Right renal cortex interstitium (tissue), 3 donors: ENCODE measurements around the gene GFI1B. TPM values are rescaled to one million over a fixed set of nuclear protein-coding genes. Genes with fewer than 3 reads are reported as not detected.

ENCODE experiments used
- DNase-seq, 3 donors: peaks; one replicate each; pipeline ENCODE4 v3.0.0-alpha.2; 2013; ENCODE audit warnings: low read depth in 3 of 3, low spot score in 2 of 3
- polyA plus RNA-seq, 3 donors: library from polyadenylated mRNA; unstranded; fragments of 120-200 nt; gene quantifications; one replicate each; pipeline ENCODE4 v1.2.1, GENCODE V29; 2013; ENCODE audit not compliant: insufficient read length in 3 of 3

GFI1B gene
- 1 to 10 TPM in 1 of 3 donors, under 1 TPM in 2; 0.72 to 1.3 (median 0.92) TPM for polyA plus RNA-seq

GRCh38 chr9:132978451-132979131 is at the start of gene GFI1B:
Gene GFI1B (plus strand): TSS chr9:132978694. CDS start chr9:132986679, 7,985 bp downstream.
- DNase-seq: no peak

- no peak for DNase-seq
These were observed 47.2 kb upstream of the GFI1B start for GRCh38 chr9:132931178-132931735.

- DNase-seq: no peak
These were observed 43.5 kb upstream of the GFI1B start for GRCh38 chr9:132935026-132935425.

GRCh38 chr9:132937463-132937901 is 41.0 kb upstream of the GFI1B start:
- no peak for DNase-seq

GRCh38 chr9:132939169-132939568 is 39.3 kb upstream of the GFI1B start:
- no peak for DNase-seq

DNA sequence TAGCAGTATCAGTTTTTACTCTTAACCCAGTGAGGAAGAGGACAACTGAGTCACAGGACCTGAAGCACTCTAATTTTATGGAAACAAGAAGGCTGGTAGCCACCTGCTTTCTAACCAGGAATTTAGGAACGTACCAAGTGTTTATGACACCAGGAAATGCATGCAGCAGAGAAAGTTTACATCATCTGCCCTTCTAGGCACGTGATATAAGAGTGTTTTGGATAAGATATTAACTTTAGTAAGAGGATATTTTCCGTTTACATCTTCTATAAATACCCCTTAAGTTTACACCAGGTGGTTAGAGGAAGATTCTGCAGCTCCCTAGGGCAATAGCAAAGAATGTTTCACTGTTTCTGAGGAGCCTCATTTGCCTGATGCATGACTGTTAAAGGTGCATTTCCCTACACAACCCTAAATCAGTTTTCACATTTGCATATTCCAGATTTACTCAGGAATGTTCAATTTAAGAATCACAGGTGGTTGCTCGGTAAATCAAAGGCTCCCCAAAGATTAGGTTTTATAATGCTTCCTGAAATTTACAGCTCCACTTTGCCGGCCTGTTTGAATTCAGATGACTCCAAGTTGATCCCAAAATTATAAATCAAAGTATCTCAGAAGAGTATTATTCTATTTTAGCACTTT is 35.8 kb upstream of the GFI1B start:
- no peak for DNase-seq

- no peak for DNase-seq
These were observed 34.7 kb upstream of the GFI1B start for GRCh38 chr9:132943651-132944293.

- peak; percentile 80 to 90 (median 88) for DNase-seq
These were observed 34.0 kb upstream of the GFI1B start, which contains the start of gene TSC1 for GRCh38 chr9:132944294-132945185. Gene TSC1 (minus strand): TSS chr9:132944616. CDS start chr9:132928872, 15,744 bp downstream.

DNA sequence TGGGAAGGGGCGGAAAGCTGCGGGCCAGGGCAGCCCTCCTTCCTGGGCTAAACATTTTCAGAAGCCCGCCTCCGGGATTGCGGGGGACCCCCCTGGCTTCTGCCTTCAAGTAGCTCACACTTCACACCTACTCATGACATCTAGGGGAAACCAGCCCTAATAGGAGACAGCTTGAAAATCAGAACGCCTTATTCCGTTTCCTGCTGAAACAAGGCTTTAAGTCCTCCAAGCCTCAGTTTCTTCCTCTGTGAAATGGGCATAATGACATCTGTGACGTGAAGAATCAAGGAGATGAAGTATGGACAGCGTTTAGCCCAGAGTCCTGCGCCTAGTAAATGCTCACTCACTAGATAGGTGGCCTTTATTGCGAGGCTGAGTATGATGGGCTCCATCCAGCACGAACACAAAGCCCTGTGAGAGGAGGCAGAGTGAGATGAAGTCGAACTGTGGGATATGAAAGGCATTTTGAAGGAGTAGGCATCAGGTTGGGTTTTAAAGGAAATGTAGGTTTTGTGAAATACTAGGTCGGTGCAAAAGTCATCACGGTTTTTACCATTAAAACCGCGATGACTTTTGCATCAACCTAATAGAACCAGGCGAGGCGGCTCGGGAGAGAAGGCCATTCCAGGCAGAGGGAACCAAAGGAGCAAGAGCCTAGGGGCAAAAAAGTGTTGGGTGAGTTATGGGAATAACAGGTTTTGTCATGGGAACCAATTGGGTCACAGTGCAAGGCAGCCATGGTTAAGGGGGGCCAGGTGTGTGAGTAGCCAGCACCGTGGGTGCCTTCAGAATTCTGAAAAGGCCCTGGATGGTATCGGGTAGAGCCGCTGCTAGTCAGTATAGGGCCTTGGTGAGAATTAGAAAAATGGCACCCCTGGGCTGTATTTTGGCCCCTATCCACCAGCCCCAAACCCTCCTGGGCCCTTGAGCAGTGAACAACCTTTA is 33.0 kb upstream of the GFI1B start:
- DNase-seq: peak in 1 of 3 donors; percentile 35

GRCh38 chr9:132946211-132946610 is 32.3 kb upstream of the GFI1B start:
- no peak for DNase-seq

DNA sequence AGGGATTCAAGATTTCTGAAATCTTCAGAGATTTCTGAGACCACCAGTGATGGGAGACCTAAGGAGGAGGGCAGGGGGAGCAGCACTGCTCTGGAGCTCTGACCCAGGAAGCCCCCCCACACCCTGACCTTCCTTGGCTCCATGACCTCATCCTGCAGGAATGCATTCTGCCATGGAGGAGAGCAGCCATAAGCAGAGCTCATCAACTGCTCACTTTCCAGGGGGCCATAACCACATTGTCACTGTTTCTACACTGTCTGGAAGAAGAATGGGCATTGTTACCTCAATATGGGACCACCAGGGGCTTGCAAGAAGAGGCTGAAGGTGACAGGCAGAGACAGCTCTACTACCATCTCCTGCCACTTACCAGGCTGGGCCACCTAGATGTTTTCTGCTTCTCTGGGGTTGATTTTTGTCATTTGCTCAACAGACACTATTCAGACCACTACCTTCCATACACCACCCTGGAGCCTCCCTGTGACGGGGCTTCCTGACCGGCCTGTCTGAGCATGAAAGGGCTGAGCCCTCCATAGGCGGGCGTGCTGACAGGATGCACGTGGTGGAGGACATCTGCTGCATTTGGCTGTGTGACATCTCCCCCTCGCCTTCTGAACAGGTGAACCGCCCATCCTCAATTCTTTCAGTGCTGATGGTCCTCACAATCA is 31.7 kb upstream of the GFI1B start:
- no peak for DNase-seq

GRCh38 chr9:132947756-132948155 is 30.7 kb upstream of the GFI1B start:
- no peak for DNase-seq

GRCh38 chr9:132948482-132949050 is 29.9 kb upstream of the GFI1B start:
- no peak for DNase-seq

GRCh38 chr9:132949709-132950108 is 28.8 kb upstream of the GFI1B start:
- no peak for DNase-seq

GRCh38 chr9:132955123-132955522 is 23.4 kb upstream of the GFI1B start:
- no peak for DNase-seq

GRCh38 chr9:132955768-132956167 is 22.7 kb upstream of the GFI1B start:
- no peak for DNase-seq

GRCh38 chr9:132957805-132958204 is 20.7 kb upstream of the GFI1B start:
- no peak for DNase-seq

DNA sequence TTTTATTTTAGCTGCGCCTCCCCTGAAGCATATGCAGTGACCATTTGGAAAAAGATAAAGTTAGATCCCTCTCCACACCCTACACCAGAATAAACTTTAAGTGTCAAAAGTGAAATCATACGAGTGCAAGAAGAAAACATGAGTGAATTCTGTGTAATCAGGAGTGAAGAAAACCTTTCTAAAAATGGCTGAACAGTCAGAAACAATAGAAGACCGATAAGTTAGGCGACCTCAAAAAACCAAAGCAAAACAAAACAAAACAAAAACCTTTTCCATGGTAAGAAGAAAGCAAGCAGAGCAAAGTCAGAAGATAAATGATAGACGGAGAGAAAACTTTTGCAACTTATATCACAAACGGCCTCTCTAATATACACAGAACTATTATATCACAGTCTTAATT is 17.5 kb upstream of the GFI1B start:
- DNase-seq: no peak
